Measurements from ENCODE around the gene KCNA1.

The KCNA1 gene

DNA sequence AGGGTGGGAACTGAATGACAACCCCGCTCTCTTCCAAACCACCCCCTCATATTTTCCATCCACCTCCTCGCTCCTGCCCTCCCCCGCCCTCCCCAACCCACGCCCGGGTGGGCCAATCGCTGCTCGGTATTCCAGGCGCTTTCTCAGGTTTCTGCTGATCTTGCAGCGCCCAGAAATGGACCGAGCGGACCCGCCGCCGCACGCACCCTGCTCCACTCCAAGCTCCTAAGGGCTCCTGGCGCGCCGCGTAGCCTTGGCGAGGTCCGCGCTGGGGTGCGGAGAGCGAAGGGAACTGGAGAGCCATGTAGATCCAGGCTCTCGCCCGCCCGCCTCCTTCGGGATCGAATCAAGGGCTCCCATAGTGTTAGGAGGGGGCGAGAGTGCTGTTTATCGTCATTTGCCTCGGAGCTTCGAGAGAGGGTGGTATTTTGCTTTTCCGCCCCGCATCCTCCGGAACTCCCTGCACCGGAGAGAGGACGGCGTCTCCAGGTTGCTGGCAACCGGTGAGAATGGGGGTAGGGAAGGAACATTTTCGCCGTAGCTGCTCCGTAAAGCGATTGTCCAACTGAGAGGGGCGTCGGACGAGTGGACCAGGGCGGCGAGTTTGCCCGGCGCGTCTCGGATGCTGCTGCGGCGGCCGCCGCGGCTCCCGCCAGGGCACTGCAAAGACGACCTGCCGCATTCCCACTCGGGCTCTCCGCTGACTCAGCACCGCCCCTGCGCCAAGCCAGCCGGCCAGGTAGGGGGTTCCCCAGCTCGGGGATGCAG, at the start of gene KCNA1:
KCNA1 (plus strand) TSS at position 172 of the 768 bp plus-strand sequence. CDS start 1,474 bp downstream, outside the sequence.
- H3K4me3 ChIP-seq (ENCODE audit: low read depth, low read length): no peak within 1 kb of the TSS
- DNase-seq (ENCODE audit: low read depth): no peak
- TF ChIP-seq, protein P1, sequence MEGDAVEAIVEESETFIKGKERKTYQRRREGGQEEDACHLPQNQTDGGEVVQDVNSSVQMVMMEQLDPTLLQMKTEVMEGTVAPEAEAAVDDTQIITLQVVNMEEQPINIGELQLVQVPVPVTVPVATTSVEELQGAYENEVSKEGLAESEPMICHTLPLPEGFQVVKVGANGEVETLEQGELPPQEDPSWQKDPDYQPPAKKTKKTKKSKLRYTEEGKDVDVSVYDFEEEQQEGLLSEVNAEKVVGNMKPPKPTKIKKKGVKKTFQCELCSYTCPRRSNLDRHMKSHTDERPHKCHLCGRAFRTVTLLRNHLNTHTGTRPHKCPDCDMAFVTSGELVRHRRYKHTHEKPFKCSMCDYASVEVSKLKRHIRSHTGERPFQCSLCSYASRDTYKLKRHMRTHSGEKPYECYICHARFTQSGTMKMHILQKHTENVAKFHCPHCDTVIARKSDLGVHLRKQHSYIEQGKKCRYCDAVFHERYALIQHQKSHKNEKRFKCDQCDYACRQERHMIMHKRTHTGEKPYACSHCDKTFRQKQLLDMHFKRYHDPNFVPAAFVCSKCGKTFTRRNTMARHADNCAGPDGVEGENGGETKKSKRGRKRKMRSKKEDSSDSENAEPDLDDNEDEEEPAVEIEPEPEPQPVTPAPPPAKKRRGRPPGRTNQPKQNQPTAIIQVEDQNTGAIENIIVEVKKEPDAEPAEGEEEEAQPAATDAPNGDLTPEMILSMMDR (IDR thresholded peaks at IDR 0.05; ENCODE audit: low read depth, low read length): no peak

DNA sequence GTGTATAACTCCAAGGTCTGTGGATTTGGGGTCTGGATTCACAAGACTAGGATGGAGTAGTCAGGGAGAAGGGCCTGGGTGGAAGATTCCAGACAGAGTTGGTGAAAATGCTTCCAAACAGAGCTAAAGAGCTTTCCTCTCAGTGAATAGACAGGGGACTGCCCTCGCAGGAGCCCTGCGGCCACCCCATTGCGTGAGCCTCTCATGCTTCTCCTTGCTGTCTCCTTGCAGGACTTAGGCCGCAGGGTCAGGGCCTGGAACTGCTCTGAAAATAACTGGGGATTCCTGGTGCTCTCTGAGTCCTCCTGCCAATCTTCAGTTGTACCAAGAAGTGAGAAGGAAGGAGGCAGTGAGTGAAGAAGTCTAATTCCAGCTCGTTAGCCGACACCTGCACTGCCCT, 49.0 kb upstream of the KCNA1 start:
- TF ChIP-seq POLR2A (IDR thresholded peaks at IDR 0.05; ENCODE audit: extremely low read depth, insufficient read length) (no peak), MYC (IDR thresholded peaks at IDR 0.05; ENCODE audit: low read depth, low read length) (no peak)
- TF ChIP-seq, protein P1 (IDR thresholded peaks at IDR 0.05; ENCODE audit: low read depth, low read length): no peak
- TF ChIP-seq, protein P2, sequence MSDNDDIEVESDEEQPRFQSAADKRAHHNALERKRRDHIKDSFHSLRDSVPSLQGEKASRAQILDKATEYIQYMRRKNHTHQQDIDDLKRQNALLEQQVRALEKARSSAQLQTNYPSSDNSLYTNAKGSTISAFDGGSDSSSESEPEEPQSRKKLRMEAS (IDR thresholded peaks at IDR 0.05; ENCODE audit: low read depth, low read length): no peak

DNA sequence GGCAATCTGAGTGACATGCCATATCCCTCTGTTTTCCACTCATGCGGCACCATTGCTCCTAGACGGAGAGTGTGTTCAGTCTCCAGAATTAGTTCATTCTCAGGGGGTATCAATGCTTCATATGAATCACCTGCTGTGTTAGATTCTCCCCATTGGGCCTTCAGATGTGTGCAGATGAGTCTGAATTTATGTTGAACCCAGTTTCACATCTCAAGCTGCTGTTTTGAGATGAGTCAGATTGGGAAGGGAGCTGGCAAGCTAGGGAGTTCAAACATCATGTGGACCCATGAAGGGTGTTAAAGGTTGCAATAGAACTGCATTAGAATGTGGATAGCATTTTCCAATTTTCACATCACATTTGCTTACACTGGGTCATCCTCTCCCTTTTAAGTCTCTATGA, 46.9 kb upstream of the KCNA1 start:
- no peak overlapping the region for H3K4me3 ChIP-seq (ENCODE audit: low read depth, low read length)
- no peak for TF ChIP-seq MYC (IDR thresholded peaks at IDR 0.05; ENCODE audit: low read depth, low read length)
- TF ChIP-seq POLR2A (IDR thresholded peaks at IDR 0.05; ENCODE audit: extremely low read depth, insufficient read length): no peak
- TF ChIP-seq, protein P1 (IDR thresholded peaks at IDR 0.05; ENCODE audit: low read depth, low read length): no peak
- TF ChIP-seq, protein P2 (IDR thresholded peaks at IDR 0.05; ENCODE audit: low read depth, low read length): no peak
- DNase-seq (ENCODE audit: low read depth): no peak

More for the DNA sequence above, 49.0 kb upstream of the KCNA1 start:
- no peak for DNase-seq (ENCODE audit: low read depth)
- H3K4me3 ChIP-seq (ENCODE audit: low read depth, low read length): no peak overlapping the region

DNA sequence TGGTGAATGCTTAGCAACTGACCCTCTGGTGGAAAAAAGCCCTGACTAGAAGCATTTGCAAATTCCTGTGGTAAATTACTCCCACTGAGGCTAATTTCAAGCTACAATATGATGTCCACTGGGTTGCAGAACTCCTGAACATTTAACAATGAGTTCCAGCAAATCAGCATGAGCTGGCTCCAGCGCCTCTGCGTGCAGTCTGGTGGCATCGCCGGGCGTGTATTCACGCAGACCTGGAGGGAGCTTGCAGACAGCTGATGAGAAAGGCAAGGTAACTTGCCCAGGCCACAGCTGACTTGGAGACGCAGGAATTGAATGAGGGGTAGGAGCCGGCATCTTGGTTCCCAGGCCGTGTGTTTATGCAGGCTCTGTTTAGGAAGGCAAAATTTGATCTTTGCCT, 45.1 kb upstream of the KCNA1 start:
- TF ChIP-seq POLR2A (IDR thresholded peaks at IDR 0.05; ENCODE audit: extremely low read depth, insufficient read length) (no peak), MYC (IDR thresholded peaks at IDR 0.05; ENCODE audit: low read depth, low read length) (no peak)
- TF ChIP-seq, protein P1 (IDR thresholded peaks at IDR 0.05; ENCODE audit: low read depth, low read length): no peak
- TF ChIP-seq, protein P2 (IDR thresholded peaks at IDR 0.05; ENCODE audit: low read depth, low read length): no peak
- no peak overlapping the region for H3K4me3 ChIP-seq (ENCODE audit: low read depth, low read length)
- DNase-seq (ENCODE audit: low read depth): no peak

DNA sequence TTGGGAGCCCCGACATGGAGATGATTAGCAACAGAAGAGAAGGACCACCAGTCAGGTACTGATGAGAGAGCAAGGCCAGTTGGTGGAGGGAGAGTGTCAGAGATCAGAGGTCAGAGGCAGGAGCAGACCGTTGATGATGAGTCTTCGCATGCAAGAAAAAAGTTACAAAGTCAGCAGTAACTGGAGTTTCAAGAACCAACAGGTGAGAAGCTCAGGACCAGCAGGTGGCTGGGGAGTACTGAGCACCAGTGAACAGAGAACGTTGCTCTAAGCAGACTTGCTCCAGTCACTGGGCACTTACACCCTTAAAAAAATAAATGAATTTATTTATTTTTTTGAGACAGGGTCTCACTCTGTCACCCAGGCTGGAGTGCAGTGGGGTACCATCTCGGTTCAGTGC, 44.5 kb upstream of the KCNA1 start:
- DNase-seq (ENCODE audit: low read depth): no peak
- TF ChIP-seq MYC (IDR thresholded peaks at IDR 0.05; ENCODE audit: low read depth, low read length) (no peak), POLR2A (IDR thresholded peaks at IDR 0.05; ENCODE audit: extremely low read depth, insufficient read length) (no peak)
- TF ChIP-seq, protein P2 (IDR thresholded peaks at IDR 0.05; ENCODE audit: low read depth, low read length): no peak
- TF ChIP-seq, protein P1 (IDR thresholded peaks at IDR 0.05; ENCODE audit: low read depth, low read length): no peak
- H3K4me3 ChIP-seq (ENCODE audit: low read depth, low read length): no peak overlapping the region
